B cell (primary cell): ENCODE results near the gene NPW. TPM values are rescaled to one million over a fixed set of nuclear protein-coding genes. Genes with fewer than 3 reads are reported as not detected.
A peak's percentile ranks its signal among the peaks of the same experiment; 100 is the strongest.

ENCODE experiments used
- ATAC-seq: fragments of 200-7000 bp; cut with Tn5 transposase; one replicate; pipeline ENCODE4 v1.10.0; 2021; ENCODE audit warnings: low read depth, mild to moderate bottlenecking, moderate number of reproducible peaks, moderate library complexity
- CTCF ChIA-PET: fragments of 350-600 bp; sonication (Branson Sonifier 250); formaldehyde crosslinking; loops from one replicate; lab custom pipeline; 2021; ENCODE audit warnings: antibody characterized with exemption, inconsistent platforms; lab: Charles Lee
- POLR2A ChIA-PET: fragments of 350-600 bp; sonication (Branson Sonifier 250); formaldehyde crosslinking; loops from one replicate; lab custom pipeline; 2021; ENCODE audit warnings: antibody characterized with exemption; lab: Charles Lee
- DNase-seq: peaks from one replicate; pipeline ENCODE4 v3.0.0; 2013
- H2AFZ ChIP-seq: 2 replicates; pipeline ENCODE4 v1.6.1; 2012; ENCODE audit warnings: mild to moderate bottlenecking, low read depth, low read length; ENCODE audit not compliant: insufficient read depth, poor library complexity, severe bottlenecking
- H3K27ac ChIP-seq, 2 donors: 1 replicate in 1 of 2; 2 replicates in 1 of 2; pipeline ENCODE4 v1.5.1; 2012 to 2013; ENCODE audit warnings: low read length in 2 of 2, mild to moderate bottlenecking in 2 of 2, moderate library complexity in 1 of 2
- H3K27me3 ChIP-seq, 4 experiments: fragments of 200-600 bp in 1 of 4; sonication (generic) in 1 of 4; replicated peaks in 1 of 4; 1 replicate in 2 of 4; 2 replicates in 2 of 4; pipeline versions ENCODE4 v1.6.1 to v1.7.0; 2013 to 2016; ENCODE audit warnings: low read length in 3 of 4, mild to moderate bottlenecking in 2 of 4, mixed read lengths in 1 of 4, moderate library complexity in 1 of 4; ENCODE audit not compliant: insufficient read depth in 4 of 4, control insufficient read depth in 3 of 4; ENCODE audit errors: control extremely low read depth in 1 of 4
- H3K36me3 ChIP-seq, 2 experiments: replicated peaks in 1 of 2; 1 replicate in 1 of 2; 2 replicates in 1 of 2; pipeline versions ENCODE4 v1.6.1 to v1.7.1; 2013; ENCODE audit warnings: low read length in 1 of 2; ENCODE audit not compliant: insufficient read depth in 2 of 2, control insufficient read depth in 1 of 2; ENCODE audit errors: control extremely low read depth in 1 of 2, extremely low read depth in 1 of 2
- H3K4me1 ChIP-seq, 2 donors: fragments of 200-600 bp in 1 of 2; sonication (generic) in 1 of 2; 1 replicate in 1 of 2; 2 replicates in 1 of 2; pipeline versions ENCODE4 v1.5.1 to v1.6.1; 2013 to 2017; ENCODE audit warnings: low read length in 2 of 2; ENCODE audit not compliant: control insufficient read depth in 2 of 2, insufficient read depth in 2 of 2
- H3K4me2 ChIP-seq: replicated peaks from 2 replicates; pipeline ENCODE3; 2012; ENCODE audit warnings: mild to moderate bottlenecking, low read depth, low read length; ENCODE audit not compliant: poor library complexity, severe bottlenecking
- H3K4me3 ChIP-seq, 5 experiments: fragments of 200-600 bp in 1 of 5; sonication (generic) in 1 of 5; 1 replicate in 3 of 5; 2 replicates in 2 of 5; pipeline versions ENCODE4 v1.5.1 to v1.7.0; 2011 to 2016; ENCODE audit warnings: low read length in 4 of 5, mild to moderate bottlenecking in 4 of 5, low read depth in 2 of 5, control low read depth in 1 of 5, moderate library complexity in 1 of 5; ENCODE audit not compliant: insufficient read depth in 1 of 5; ENCODE audit errors: control extremely low read depth in 1 of 5, extremely low read depth in 1 of 5
- H3K79me2 ChIP-seq: fragments of 200-600 bp; sonication (generic); one replicate; pipeline ENCODE4 v1.6.0; 2016; ENCODE audit warnings: low read length; ENCODE audit not compliant: control insufficient read depth, insufficient read depth
- H3K9ac ChIP-seq: fragments of 200-600 bp; sonication (generic); 2 replicates; pipeline ENCODE4 v1.6.1; 2017; ENCODE audit warnings: mild to moderate bottlenecking, low read length, moderate library complexity
- H3K9me3 ChIP-seq, 3 donors: one replicate each; pipeline versions ENCODE4 v1.6.1 to v1.7.1; 2013; ENCODE audit warnings: low read length in 2 of 3; ENCODE audit not compliant: control insufficient read depth in 2 of 3, insufficient read depth in 1 of 3; ENCODE audit errors: control extremely low read depth in 1 of 3
- H4K20me1 ChIP-seq: 2 replicates; pipeline ENCODE4 v1.6.0; 2012; ENCODE audit warnings: mild to moderate bottlenecking, low read length; ENCODE audit not compliant: insufficient read depth, control insufficient read depth, poor library complexity, severe bottlenecking
- H3K27ac Mint-ChIP-seq: one replicate; pipeline ENCODE4 v1.8.0; 2021; ENCODE audit warnings: mixed read lengths
- H3K27me3 Mint-ChIP-seq: one replicate; pipeline ENCODE4 v1.8.0; 2021; ENCODE audit warnings: mixed read lengths
- H3K4me1 Mint-ChIP-seq: one replicate; pipeline ENCODE4 v1.8.0; 2021; ENCODE audit warnings: mixed read lengths
- H3K4me3 Mint-ChIP-seq: one replicate; pipeline ENCODE4 v1.8.0; 2021; ENCODE audit warnings: mixed read lengths
- H3K9me3 Mint-ChIP-seq: one replicate; pipeline ENCODE4 v1.8.0; 2022; ENCODE audit warnings: mixed read lengths; ENCODE audit not compliant: insufficient read depth
- EZH2 ChIP-seq: IDR thresholded peaks from 2 replicates; pipeline ENCODE4 v1.6.1; 2012; ENCODE audit warnings: borderline replicate concordance, low read depth, mild to moderate bottlenecking, moderate library complexity, low read length; ENCODE audit not compliant: insufficient read depth, poor library complexity, severe bottlenecking
- WGBS: methylation state at CpG from one replicate; pipeline ENCODE4 v1.1.5; 2013; ENCODE audit warnings: missing lambda C conversion rate; ENCODE audit not compliant: insufficient coverage; 5-methylcytosine and 5-hydroxymethylcytosine counted together
- intact Hi-C: fragments of 100-400 bp; cut with micrococcal nuclease; formaldehyde crosslinking; loops from one replicate; pipeline ENCODE4 v1.10.0; 2022
- polyA plus RNA-seq: library from polyadenylated mRNA; depleted of rRNA; stranded (reverse); fragments of >200 nt; gene quantifications from 2 replicates; pipeline ENCODE4 v1.2.3, GENCODE V29; 2012
- total RNA-seq, 2 donors: library from RNA; stranded (reverse); fragments of 120-200 nt in 1 of 2; gene quantifications; 1 replicate in 1 of 2; 2 replicates in 1 of 2; pipeline versions ENCODE4 v1.2.3 to v1.2.4, GENCODE V29; 2013 to 2022
- TF ChIP-seq, protein P1 (sequence below): fragments of 200-600 bp; IDR thresholded peaks from one replicate; pipeline ENCODE4 v1.8.0; 2022; ENCODE audit warnings: antibody characterized with exemption, mild to moderate bottlenecking

The NPW gene
- total and polyA plus RNA-seq, 2 donors (not counting 1 experiment from before 2014, with no cell fraction given) = 0.13 to 1.7 TPM

DNA sequence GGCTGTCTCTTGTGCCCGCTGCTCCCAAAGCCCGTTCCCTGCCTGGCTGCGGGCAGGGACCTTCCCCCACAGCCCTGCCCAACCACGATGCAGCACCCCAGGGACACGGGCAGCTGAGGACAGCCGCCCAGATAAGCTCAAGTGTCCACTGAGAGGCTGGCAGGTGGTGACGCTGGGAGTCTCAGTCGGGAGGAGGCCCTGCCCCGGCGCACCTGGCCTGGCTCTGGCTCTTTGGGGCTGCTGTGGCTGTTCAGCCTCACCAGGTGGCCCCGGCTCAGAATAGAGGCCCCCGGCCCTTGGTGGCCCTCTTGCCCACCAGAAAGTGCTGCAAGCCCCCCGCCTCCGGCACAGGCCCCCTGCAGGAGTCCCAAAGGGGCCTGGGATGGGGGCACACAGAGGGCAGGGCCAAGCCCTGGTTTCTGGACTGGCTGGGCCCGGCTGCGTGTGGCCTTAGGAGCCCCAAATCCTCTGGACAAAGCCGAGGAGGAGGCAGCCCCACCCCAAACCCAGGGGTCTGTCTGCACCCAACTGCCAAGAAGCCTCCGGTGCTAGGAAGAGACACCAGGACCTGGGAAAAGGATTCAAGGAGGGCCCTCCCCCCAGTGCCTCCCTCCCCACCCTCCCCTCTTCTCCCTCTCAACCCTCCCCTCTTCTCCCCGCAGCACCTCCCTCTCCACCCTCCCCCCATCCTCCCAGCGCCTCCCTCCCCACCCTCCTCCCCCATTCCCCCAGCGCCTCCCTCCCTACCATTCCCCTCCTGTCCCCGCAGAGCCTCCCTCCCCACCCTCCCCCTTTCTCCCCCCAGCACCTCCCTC lies 22.8 kb downstream of the NPW start:
- TF ChIP-seq EZH2 = no peak
- TF ChIP-seq, protein P1, sequence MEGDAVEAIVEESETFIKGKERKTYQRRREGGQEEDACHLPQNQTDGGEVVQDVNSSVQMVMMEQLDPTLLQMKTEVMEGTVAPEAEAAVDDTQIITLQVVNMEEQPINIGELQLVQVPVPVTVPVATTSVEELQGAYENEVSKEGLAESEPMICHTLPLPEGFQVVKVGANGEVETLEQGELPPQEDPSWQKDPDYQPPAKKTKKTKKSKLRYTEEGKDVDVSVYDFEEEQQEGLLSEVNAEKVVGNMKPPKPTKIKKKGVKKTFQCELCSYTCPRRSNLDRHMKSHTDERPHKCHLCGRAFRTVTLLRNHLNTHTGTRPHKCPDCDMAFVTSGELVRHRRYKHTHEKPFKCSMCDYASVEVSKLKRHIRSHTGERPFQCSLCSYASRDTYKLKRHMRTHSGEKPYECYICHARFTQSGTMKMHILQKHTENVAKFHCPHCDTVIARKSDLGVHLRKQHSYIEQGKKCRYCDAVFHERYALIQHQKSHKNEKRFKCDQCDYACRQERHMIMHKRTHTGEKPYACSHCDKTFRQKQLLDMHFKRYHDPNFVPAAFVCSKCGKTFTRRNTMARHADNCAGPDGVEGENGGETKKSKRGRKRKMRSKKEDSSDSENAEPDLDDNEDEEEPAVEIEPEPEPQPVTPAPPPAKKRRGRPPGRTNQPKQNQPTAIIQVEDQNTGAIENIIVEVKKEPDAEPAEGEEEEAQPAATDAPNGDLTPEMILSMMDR = no peak
- 91% methylated on average over 18 of the region's 22 CpGs for WGBS
- Mint-ChIP-seq H3K9me3 (no peaks in the 10 kb centered on the region), H3K27ac (no peak overlapping the region), H3K4me3 (no peak overlapping the region), H3K27me3 (no peaks in the 10 kb centered on the region), H3K4me1 (peaks cover 11% of the 10 kb centered on the region)
- no peak for ATAC-seq
- POLR2A ChIA-PET = no interaction called here
- Histone ChIP-seq H3K4me1 (peaks cover 10 to 28% of the 10 kb centered on the region in 2 donors), H4K20me1 (no peaks in the 10 kb centered on the region), H3K9ac (no peak overlapping the region), H3K27ac (no peak overlapping the region), H3K79me2 (peaks cover 10% of the 10 kb centered on the region), H3K4me2 (no peak overlapping the region), H3K27me3 (no peaks in the 10 kb centered on the region), H3K9me3 (no peaks in the 10 kb centered on the region), H3K4me3 (no peak overlapping the region), H2AFZ (no peak overlapping the region), H3K36me3 (no peaks in the 10 kb centered on the region)
- intact Hi-C loops = no loop called here
- CTCF ChIA-PET = interaction anchor here (0.5 to 0.6 kb wide), 2 partner anchors 79 to 387 kb away, joined by 3 to 4 read pairs; partner anchors contain the start of gene CCNF
- no peak for DNase-seq

DNA sequence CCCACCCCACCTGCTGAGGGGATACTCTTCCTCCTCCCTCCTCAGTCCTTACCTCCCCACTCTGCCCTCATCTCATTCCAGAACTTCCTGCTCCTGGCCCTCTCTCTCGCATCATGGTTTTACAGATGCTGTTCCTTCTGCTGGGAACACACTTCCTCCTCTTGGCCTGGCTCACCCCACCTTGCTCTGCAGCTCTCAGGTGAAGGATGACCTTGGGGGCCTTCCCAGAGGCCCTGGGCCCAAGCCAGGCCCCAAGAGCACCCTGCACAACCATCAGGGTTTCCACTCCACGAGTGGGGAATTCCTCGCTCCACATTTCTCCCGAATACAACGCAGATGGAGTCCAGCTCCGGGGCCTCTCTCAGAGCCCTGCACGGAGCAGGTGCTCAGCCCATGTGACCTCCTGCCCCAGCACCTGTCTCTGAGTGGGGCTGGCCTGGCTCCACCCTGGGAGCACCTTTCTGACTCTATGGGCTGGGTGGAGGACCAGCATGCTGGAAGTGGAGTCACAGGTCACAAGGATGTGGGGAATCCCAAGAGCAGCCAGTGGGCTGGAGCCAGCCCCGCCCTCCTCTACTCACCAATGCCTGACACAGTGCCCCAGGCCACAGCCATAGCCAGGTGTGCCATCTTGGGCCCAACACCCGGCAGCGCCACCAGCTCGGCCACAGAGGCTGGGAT lies 23.5 kb downstream of the NPW start:
- H3K4me1 Mint-ChIP-seq = peaks cover 12% of the 10 kb centered on the region
- no peak overlapping the region for H3K27ac ChIP-seq
- no peak for DNase-seq
- no peak overlapping the region for H3K27ac Mint-ChIP-seq
- no peak for ATAC-seq
- no peaks in the 10 kb centered on the region for H4K20me1 ChIP-seq
- H3K4me1 ChIP-seq = peaks cover 10 to 28% of the 10 kb centered on the region in 2 donors
- TF ChIP-seq, protein P1 = no peak
- no peak for TF ChIP-seq EZH2
- ChIA-PET CTCF (no interaction called here), POLR2A (no interaction called here)
- H3K9me3 Mint-ChIP-seq = no peaks in the 10 kb centered on the region
- no peaks in the 10 kb centered on the region for H3K9me3 ChIP-seq
- peaks cover 18% of the 10 kb centered on the region for H3K79me2 ChIP-seq
- H3K27me3 ChIP-seq = no peaks in the 10 kb centered on the region
- WGBS = 93% methylated on average over 11 of the region's 11 CpGs
- no peaks in the 10 kb centered on the region for H3K36me3 ChIP-seq
- H3K4me2 ChIP-seq = peak overlapping the region; percentile 41
- no peaks in the 10 kb centered on the region for H3K27me3 Mint-ChIP-seq
- H3K4me3 Mint-ChIP-seq = no peak overlapping the region
- no peak overlapping the region for H3K9ac ChIP-seq
- H3K4me3 ChIP-seq = no peak overlapping the region
- intact Hi-C loops = no loop called here
- H2AFZ ChIP-seq = no peak overlapping the region
